22Rv1 (cell line): ENCODE results near the gene SCN4A.
"Not testable (repeated sequence)": the region's sequence is repeated elsewhere in the genome, so short reads cannot be mapped to it uniquely, and the experiment has no call there.

Experiments used
- H3K27ac ChIP-seq: fragments of 450-650 bp; 2 replicates; pipeline ENCODE4 v1.5.1; 2017
- ZFX ChIP-seq: fragments of 450-650 bp; IDR thresholded peaks from 2 replicates; pipeline ENCODE4 v1.6.1; 2017; ENCODE audit warnings: antibody characterized with exemption, borderline replicate concordance
- TF ChIP-seq, protein P1 (sequence below): fragments of 450-650 bp; IDR thresholded peaks from 2 replicates; pipeline ENCODE4 v1.5.1; 2017; ENCODE audit warnings: mild to moderate bottlenecking

The SCN4A gene

DNA sequence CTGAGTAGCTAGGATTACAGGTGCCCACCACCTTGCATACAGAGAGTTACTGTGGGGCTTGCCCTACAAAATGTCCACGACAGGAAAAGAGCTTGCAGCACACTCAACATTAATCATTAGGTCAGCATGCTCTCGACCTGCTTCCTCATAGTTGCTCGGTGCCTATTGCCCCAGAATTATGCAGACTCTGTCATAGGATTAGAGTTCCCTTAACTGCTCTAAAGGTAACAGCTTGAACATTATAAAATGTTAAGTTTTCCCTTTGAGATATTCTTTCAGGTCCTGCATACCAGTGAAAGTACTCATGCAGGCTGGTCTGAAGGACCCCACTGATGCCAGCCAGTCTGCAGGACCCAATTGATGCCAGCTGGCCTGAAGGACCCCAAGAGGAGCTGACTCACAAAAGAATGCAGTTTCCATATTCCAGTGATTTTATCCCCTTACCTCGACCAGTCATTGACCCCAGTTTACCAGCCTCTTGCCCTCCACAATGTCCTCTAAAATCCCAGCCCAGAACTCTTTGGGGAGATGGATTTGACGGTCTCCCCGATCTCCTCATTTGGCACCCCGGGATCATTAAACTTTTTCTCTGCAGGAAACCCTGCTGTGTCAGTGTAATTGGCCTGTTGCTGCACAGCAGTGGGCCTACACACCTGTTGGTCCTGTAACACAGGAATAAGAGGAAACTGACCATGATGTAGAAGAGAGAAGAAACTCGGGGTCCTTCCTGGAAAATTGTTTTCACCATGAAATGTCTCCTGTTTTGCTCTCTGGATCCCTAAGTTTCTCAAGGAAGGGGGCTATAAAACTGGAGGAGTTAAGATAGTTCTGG is 37.1 kb upstream of the SCN4A start:
- H3K27ac ChIP-seq, result no peak overlapping the region
- TF ChIP-seq, protein P1, sequence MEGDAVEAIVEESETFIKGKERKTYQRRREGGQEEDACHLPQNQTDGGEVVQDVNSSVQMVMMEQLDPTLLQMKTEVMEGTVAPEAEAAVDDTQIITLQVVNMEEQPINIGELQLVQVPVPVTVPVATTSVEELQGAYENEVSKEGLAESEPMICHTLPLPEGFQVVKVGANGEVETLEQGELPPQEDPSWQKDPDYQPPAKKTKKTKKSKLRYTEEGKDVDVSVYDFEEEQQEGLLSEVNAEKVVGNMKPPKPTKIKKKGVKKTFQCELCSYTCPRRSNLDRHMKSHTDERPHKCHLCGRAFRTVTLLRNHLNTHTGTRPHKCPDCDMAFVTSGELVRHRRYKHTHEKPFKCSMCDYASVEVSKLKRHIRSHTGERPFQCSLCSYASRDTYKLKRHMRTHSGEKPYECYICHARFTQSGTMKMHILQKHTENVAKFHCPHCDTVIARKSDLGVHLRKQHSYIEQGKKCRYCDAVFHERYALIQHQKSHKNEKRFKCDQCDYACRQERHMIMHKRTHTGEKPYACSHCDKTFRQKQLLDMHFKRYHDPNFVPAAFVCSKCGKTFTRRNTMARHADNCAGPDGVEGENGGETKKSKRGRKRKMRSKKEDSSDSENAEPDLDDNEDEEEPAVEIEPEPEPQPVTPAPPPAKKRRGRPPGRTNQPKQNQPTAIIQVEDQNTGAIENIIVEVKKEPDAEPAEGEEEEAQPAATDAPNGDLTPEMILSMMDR, result no peak
- TF ChIP-seq ZFX, result no peak

DNA sequence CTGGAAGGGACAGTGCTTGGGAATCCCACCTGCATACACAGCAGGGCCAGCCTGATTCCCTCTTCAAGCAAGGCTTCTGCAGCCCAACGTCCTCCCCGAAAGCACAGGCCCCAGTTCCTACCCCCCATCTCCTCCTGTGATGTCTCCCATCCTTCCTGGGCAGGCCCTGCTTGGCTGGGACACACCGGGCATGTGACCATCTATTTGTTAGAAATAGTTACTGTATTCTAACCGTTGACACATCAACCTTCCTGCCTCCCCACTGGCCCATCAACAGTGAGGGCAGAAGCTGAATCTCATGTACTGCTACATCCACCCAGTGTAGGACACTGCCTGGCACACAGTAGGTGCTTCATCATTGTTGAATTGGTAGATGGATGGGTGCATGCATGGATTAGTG is 36.1 kb upstream of the SCN4A start:
- H3K27ac ChIP-seq, result no peak overlapping the region
- no peak for TF ChIP-seq ZFX
- TF ChIP-seq, protein P1, result no peak

DNA sequence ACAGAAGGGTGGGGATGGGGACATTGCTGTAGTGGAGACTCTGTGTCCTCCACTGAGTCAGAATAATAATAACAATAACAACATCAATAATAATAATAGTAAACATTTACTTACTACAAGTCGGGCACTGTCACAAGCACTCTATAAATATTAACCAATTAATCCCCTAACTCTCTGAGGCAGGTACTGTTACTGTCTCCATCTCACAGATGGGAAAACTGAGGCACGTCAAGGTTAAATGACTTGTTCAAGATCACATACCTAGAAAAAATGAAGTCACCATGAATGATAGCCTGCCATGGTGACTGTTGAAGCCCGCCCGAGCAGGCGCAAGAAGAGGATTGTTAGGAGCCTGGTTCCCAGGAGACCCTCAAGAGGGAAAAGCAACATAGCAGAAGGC is 35.6 kb upstream of the SCN4A start:
- TF ChIP-seq ZFX, result no peak
- TF ChIP-seq, protein P1, result no peak
- no peak overlapping the region for H3K27ac ChIP-seq

DNA sequence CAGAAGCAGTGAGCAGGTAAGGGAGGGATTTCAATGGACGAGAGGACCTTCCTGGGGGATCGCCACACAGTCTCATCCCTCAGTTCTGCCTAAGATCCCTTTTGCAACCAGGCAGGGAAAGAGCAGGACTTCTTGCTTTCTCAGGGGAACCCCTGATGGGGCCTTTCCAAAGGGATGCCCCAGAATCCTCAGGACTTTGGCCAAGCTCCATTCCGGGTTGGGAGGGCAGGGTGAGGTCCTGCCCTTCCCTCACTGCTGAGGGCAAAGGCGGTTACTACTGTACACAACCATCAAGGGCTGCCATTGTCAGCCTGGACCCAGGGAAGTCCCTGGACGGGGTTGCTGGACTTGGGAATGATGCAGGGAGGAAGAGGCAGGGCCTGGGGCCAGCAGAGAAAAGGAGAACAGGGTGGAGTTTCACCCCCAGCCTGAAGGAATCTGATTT is 35.1 kb upstream of the SCN4A start:
- TF ChIP-seq, protein P1, result no peak
- TF ChIP-seq ZFX, result no peak
- no peak overlapping the region for H3K27ac ChIP-seq

DNA sequence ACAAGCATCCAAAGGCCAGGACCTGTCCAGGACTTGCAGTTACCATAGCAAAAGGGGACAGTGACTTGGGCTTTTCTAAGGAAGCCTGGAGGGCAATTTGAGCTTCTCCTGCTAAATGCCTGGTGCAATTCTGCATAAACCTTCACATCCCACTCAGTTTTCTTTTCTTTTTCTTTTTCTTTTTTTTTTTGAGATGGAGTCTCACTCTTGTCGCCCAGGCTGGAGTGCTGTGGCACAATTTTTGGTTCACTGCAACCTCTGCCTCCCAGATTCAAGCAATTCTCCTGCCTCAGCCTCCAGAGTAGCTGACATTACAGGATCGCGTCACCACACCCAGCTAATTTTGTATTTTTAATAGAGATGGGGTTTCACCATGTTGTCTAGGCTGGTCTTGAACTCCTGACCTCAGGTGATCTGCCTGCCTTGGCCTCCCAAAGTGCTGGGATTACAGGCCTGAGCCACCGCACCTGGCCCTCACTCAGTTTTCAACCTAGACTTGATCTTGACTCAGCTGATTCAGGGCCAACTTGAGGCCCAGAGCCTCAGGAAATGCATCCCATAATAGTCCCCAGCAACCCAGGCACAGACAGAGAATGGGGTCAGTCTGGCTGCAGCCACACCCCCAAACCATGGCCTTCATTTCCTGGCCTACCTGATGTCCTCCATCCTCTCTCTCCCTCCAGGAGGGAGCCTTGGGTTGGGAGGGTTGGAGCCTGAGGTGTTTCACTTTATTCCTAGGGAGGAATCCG is 34.5 kb upstream of the SCN4A start:
- not testable (repeated sequence) for H3K27ac ChIP-seq

DNA sequence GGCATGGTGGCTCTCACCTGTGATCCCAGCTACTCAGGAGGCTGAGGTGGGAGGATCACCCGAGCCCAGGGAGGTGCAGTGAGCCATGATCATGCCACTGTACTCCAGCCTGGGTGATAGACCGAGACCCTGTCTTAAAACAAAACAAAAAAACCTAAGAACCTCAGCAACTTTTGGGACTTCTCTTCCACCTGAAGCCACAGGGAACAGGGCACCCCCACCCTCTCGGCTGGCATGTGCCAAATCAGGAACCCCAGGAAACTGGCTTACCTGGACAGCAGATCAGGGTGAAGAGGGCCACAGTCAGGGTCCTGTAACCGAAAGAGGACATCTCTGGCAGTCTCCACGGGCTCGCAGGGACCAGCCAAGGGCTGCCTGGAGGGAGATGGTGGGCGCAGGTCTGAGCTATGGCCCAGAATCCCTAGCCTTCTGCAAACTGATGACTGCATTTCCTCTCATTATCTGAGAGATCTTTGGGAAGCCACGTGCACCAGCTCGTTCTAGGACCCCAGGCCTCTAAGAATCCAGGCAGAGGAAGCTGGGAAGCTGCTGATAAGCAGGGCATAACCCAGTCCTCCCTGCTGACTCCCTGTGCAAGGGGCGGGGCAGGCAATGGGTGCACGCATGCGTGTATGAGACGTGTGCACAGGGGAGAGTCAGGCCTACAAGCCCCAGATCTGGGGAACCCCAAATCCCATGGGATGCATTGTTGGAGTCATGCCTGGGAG is 33.8 kb upstream of the SCN4A start:
- H3K27ac ChIP-seq, result no peak overlapping the region
- no peak for TF ChIP-seq ZFX
- TF ChIP-seq, protein P1, result no peak

DNA sequence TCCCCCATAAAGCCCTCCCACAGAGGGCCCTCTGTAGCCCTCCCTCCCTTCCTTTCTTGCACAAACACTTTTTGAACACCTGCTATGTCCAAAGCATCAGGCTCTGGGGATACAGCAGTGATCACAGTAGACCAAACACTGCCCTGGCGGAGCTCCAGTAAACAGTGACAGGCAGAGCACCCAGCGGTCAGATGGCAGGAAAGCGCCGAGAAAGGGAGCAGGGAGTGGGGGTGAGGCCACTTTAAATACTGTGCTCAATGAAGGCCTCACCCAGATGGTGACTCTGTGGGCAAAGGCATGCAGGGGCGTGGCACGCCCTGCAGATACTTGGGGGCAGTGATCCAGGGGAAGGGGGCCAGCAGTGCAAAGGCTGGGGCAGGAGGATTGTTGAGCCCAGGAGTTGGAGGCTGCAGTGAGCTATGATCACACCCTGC is 33.0 kb upstream of the SCN4A start:
- TF ChIP-seq ZFX, result no peak
- TF ChIP-seq, protein P1, result no peak
- H3K27ac ChIP-seq, result no peak overlapping the region
